K562 (cell line): ENCODE data around the gene HJV. TPM values are rescaled to one million over a fixed set of nuclear protein-coding genes. Genes with fewer than 3 reads are reported as not detected.

Experiments used
- ATAC-seq: fragments of 200-7000 bp; cut with Tn5 transposase; 3 replicates; pipeline ENCODE4 v1.9.1; 2020; ENCODE audit warnings: moderate library complexity
- BruUV-seq: library from RNA; stranded (reverse); fragments of 400-500 nt; replicated peaks from 2 replicates; lab custom pipeline; 2021; lab: Mats Ljungman, UMichigan
- CTCF ChIA-PET: fragments of 300-600 bp; formaldehyde crosslinking; extraction: SDS; loops from one replicate; lab custom pipeline; 2021; ENCODE audit warnings: low intra/inter-chr PET ratio; lab: Yijun Ruan, JAX
- POLR2A ChIA-PET: fragments of 300-600, 350-650 bp; sonication (Branson Sonifier 250); formaldehyde crosslinking; extraction: SDS; loops from one replicate; lab custom pipeline; 2021; ENCODE audit warnings: antibody characterized with exemption, inconsistent platforms; lab: Yijun Ruan, JAX
- DNase-seq, 4 experiments: peaks; one replicate each; pipeline versions ENCODE4 v3.0.0 to v3.0.0-alpha.2; 2011 to 2018; ENCODE audit warnings: low spot score in 3 of 4, mixed read lengths in 3 of 4; ENCODE audit errors: extremely low read depth in 1 of 4
- FAIRE-seq: peaks from 2 replicates; lab custom pipeline; 2011; peaks lifted over from hg19 to GRCh38; lab: Jason Lieb, UNC
- H2AFZ ChIP-seq: 2 replicates; pipeline ENCODE4 v1.6.0; 2011; ENCODE audit warnings: low read depth, low read length, control low read depth, inconsistent platforms
- H3K27ac ChIP-seq: fragments of 200-600 bp; 3 replicates; pipeline ENCODE4 v1.8.0; 2011; ENCODE audit warnings: low read depth, mild to moderate bottlenecking, control low read depth, inconsistent platforms, low read length, moderate library complexity, mixed read lengths; ENCODE audit errors: extremely low read depth
- H3K27me3 ChIP-seq, 2 experiments: fragments of 300-600 bp in 1 of 2; 2 replicates in 1 of 2; 3 replicates in 1 of 2; pipeline versions ENCODE4 v1.6.0 to v1.8.0; 2011; ENCODE audit warnings: inconsistent platforms in 2 of 2, low read length in 2 of 2, mild to moderate bottlenecking in 1 of 2, mixed read lengths in 1 of 2, moderate library complexity in 1 of 2; ENCODE audit not compliant: control insufficient read depth in 2 of 2, insufficient read depth in 2 of 2
- H3K36me3 ChIP-seq: fragments of 300-600 bp; 3 replicates; pipeline ENCODE4 v1.8.0; 2011; ENCODE audit warnings: mild to moderate bottlenecking, low read length, inconsistent platforms; ENCODE audit not compliant: control insufficient read depth, insufficient read depth
- H3K4me1 ChIP-seq, 2 experiments: fragments of 200-600 bp in 1 of 2; replicated peaks in 1 of 2; 2 replicates in 1 of 2; 3 replicates in 1 of 2; pipeline versions ENCODE4 v1.5.1 to v1.8.0; 2011; ENCODE audit warnings: inconsistent platforms in 2 of 2, low read length in 2 of 2, mild to moderate bottlenecking in 1 of 2, mixed read lengths in 1 of 2, moderate library complexity in 1 of 2; ENCODE audit not compliant: control insufficient read depth in 2 of 2, insufficient read depth in 2 of 2
- H3K4me2 ChIP-seq: 2 replicates; pipeline ENCODE4 v1.6.1; 2011; ENCODE audit warnings: low read length, control low read depth, inconsistent platforms, mixed read lengths; ENCODE audit not compliant: insufficient read depth
- H3K4me3 ChIP-seq: fragments of 200-600 bp; sonication (generic), shearing (Covaris generic); 2 replicates; pipeline ENCODE4 v1.5.1; 2016; ENCODE audit warnings: control low read depth, inconsistent platforms
- H3K79me2 ChIP-seq: fragments of 200-600 bp; 3 replicates; pipeline ENCODE4 v1.8.0; 2011; ENCODE audit warnings: low read length, inconsistent platforms; ENCODE audit not compliant: control insufficient read depth, insufficient read depth
- H3K9ac ChIP-seq, 2 experiments: 2 replicates each; pipeline versions ENCODE4 v1.6.0 to v1.6.1; 2011; ENCODE audit warnings: low read depth in 2 of 2, low read length in 2 of 2, control low read depth in 1 of 2, inconsistent platforms in 1 of 2, mild to moderate bottlenecking in 1 of 2, mixed read lengths in 1 of 2; ENCODE audit not compliant: insufficient read depth in 1 of 2
- H3K9me1 ChIP-seq: one replicate; pipeline ENCODE4 v1.6.0; 2011; ENCODE audit warnings: inconsistent platforms, mild to moderate bottlenecking, low read length, moderate library complexity; ENCODE audit not compliant: control insufficient read depth, insufficient read depth
- H3K9me3 ChIP-seq: replicated peaks from 2 replicates; pipeline ENCODE4 v1.5.1; 2011; ENCODE audit warnings: low read depth, low read length, inconsistent platforms; ENCODE audit not compliant: control insufficient read depth, insufficient read depth
- H4K20me1 ChIP-seq: replicated peaks from 2 replicates; pipeline ENCODE4 v1.6.1; 2011; ENCODE audit warnings: low read length, inconsistent platforms, mixed read lengths; ENCODE audit not compliant: control insufficient read depth, insufficient read depth
- E2F5 ChIP-seq: sonication (generic); formaldehyde crosslinking; IDR thresholded peaks from 2 replicates; pipeline ENCODE4 v1.8.0; 2022; ENCODE audit warnings: mild to moderate bottlenecking, missing genetic modification reagents
- ZBTB43 ChIP-seq: sonication (generic); formaldehyde crosslinking; IDR thresholded peaks from 2 replicates; pipeline ENCODE4 v1.8.0; 2023; ENCODE audit warnings: mild to moderate bottlenecking, missing genetic modification reagents
- ZNF398 ChIP-seq: fragments of 250-450 bp; sonication (Bioruptor Pico); IDR thresholded peaks from 2 replicates; pipeline ENCODE4 v1.8.0; 2021; ENCODE audit warnings: moderate library complexity, mild to moderate bottlenecking, inconsistent platforms
- in situ Hi-C: fragments of 300-500 bp; cut with MboI; formaldehyde crosslinking; loops from 4 replicates; pipeline ENCODE4 v1.15.0; 2018; ENCODE audit warnings: inconsistent platforms, mixed read lengths
- intact Hi-C: fragments of 100-400 bp; cut with micrococcal nuclease; formaldehyde crosslinking; loops from 2 replicates; pipeline ENCODE4 v1.14.2; 2022
- polyA plus RNA-seq, 8 experiments: library from polyadenylated mRNA; depleted of rRNA in 4 of 8; stranded (reverse) in 5 of 8; unstranded in 3 of 8; fragments of >200 nt; fragmentation: Nextera tagmentation in 2 of 8; fragmentation: Illumina TruSeq in 1 of 8; extraction: Ambion mirVana in 2 of 8; extraction: Trizol in 1 of 8; gene quantifications; 2 replicates each; pipeline versions ENCODE4 v1.2.1 to v1.2.3, GENCODE V29; 2011 to 2014; ENCODE audit warnings: inconsistent platforms in 1 of 8, missing spikeins in 1 of 8
- total RNA-seq, 7 experiments: library from RNA; depleted of rRNA in 6 of 7; stranded (reverse); fragments of >200 nt in 6 of 7; fragmentation: Illumina TruSeq in 2 of 7; extraction: Trizol in 2 of 7; gene quantifications; 2 replicates each; pipeline versions ENCODE4 v1.2.1 to v1.2.3, GENCODE V29; 2011 to 2021; ENCODE audit warnings: low replicate concordance in 1 of 7

Gene HJV
- total and polyA plus RNA-seq, 9 of the 15 experiments (the other 6 are each of a cell fraction or from before 2014, with no cell fraction given): 1.0 to 6.6 (median 2.4) TPM

GRCh38 chr1:146031476-146031875 lies 9.9 kb upstream of the HJV start:
- ChIA-PET CTCF (no interaction called here), POLR2A (interaction anchor here (0.6 to 1.9 kb wide), 6 partner anchors 8 to 46 kb away, joined by 3 to 9 read pairs (median 4); partner anchors contain the start of genes HJV and TXNIP)
- H3K36me3 ChIP-seq: no peaks in the 10 kb centered on the region
- H4K20me1 ChIP-seq: no peaks in the 10 kb centered on the region
- H3K9ac ChIP-seq: no peak overlapping the region
- H3K4me1 ChIP-seq: peaks cover 5% of the 10 kb centered on the region in 2 experiments; a peak in 2 of 5 replicates
- no peak overlapping the region for H3K4me2 ChIP-seq
- intact Hi-C loops: no loop called here
- H3K27me3 ChIP-seq: no peaks in the 10 kb centered on the region
- ATAC-seq (no peak), DNase-seq (no peak), FAIRE-seq (no peak)
- peak overlapping the region; percentile 35 for H2AFZ ChIP-seq
- no TSS peak for BruUV-seq
- no peak overlapping the region for H3K27ac ChIP-seq
- H3K4me3 ChIP-seq: no peak overlapping the region
- in situ Hi-C loops: loop anchor here (25.0 kb wide), 2 partner anchors 281 to 694 kb away; no protein-coding TSS in a partner anchor
- no peaks in the 10 kb centered on the region for H3K9me1 ChIP-seq
- H3K9me3 ChIP-seq: no peaks in the 10 kb centered on the region
- H3K79me2 ChIP-seq: no peaks in the 10 kb centered on the region
- no peak for TF ChIP-seq ZBTB43 (CRISPR knock-in tag)
- no peak for TF ChIP-seq ZNF398 (CRISPR knock-in tag)
- no peak for TF ChIP-seq E2F5 (CRISPR knock-in tag)
